ENCODE data around the gene HOXB1. TPM values are rescaled to one million over a fixed set of nuclear protein-coding genes. Genes with fewer than 3 reads are reported as not detected.
A peak's percentile ranks its signal among the peaks of the same experiment; 100 is the strongest.

The HOXB1 gene
- total RNA-seq, 2 donors from 2014 or later = not detected

- Mint-ChIP-seq H3K4me3 (peak overlapping the region; percentile 82 to 92), H3K27me3 (ENCODE audit: low read depth) (peaks cover 16% of the 10 kb centered on the region), H3K36me3 (ENCODE audit: insufficient read depth in 2 of 2) (peaks cover 0 to 2% of the 10 kb centered on the region in 2 donors), H3K4me1 (ENCODE audit: low read depth) (peaks cover 4% of the 10 kb centered on the region), H3K9me3 (no peaks in the 10 kb centered on the region), H3K27ac (peak overlapping the region; percentile 14)
- ATAC-seq (replicated peaks in 1 of 2) (no peak), DNase-seq (no peak)
Measured at GRCh38 chr17:48554412-48555257, 23.8 kb upstream of the HOXB1 start.

- no peak for ATAC-seq (replicated peaks in 1 of 2)
- Mint-ChIP-seq H3K27me3 (ENCODE audit: low read depth) (peaks cover 16% of the 10 kb centered on the region), H3K36me3 (ENCODE audit: insufficient read depth in 2 of 2) (peaks cover 0 to 2% of the 10 kb centered on the region in 2 donors), H3K27ac (no peak overlapping the region), H3K4me1 (ENCODE audit: low read depth) (peaks cover 4% of the 10 kb centered on the region), H3K4me3 (no peak overlapping the region), H3K9me3 (no peaks in the 10 kb centered on the region)
- DNase-seq = no peak
Measured at GRCh38 chr17:48553826-48554225, 23.0 kb upstream of the HOXB1 start.

GRCh38 chr17:48553190-48553547 lies 22.4 kb upstream of the HOXB1 start:
- ATAC-seq (replicated peaks in 1 of 2) = no peak
- H3K27ac Mint-ChIP-seq = no peak overlapping the region
- DNase-seq = no peak
- H3K4me3 Mint-ChIP-seq = no peak overlapping the region
- H3K4me1 Mint-ChIP-seq (ENCODE audit: low read depth) = peaks cover 10% of the 10 kb centered on the region
- peaks cover 0 to 2% of the 10 kb centered on the region in 2 donors for H3K36me3 Mint-ChIP-seq (ENCODE audit: insufficient read depth in 2 of 2)
- no peaks in the 10 kb centered on the region for H3K9me3 Mint-ChIP-seq
- H3K27me3 Mint-ChIP-seq (ENCODE audit: low read depth) = peaks cover 16% of the 10 kb centered on the region

- Mint-ChIP-seq H3K27ac (no peak overlapping the region), H3K27me3 (ENCODE audit: low read depth) (peaks cover 16% of the 10 kb centered on the region), H3K4me1 (ENCODE audit: low read depth) (peaks cover 15% of the 10 kb centered on the region), H3K4me3 (no peak overlapping the region), H3K9me3 (no peaks in the 10 kb centered on the region), H3K36me3 (ENCODE audit: insufficient read depth in 2 of 2) (peaks cover 0 to 2% of the 10 kb centered on the region in 2 donors)
- ATAC-seq (replicated peaks in 1 of 2) (no peak), DNase-seq (no peak)
Measured at GRCh38 chr17:48552466-48553189, 21.8 kb upstream of the HOXB1 start.

GRCh38 chr17:48551596-48552465 lies 21.0 kb upstream of the HOXB1 start:
- no peak overlapping the region for H3K4me3 Mint-ChIP-seq
- ATAC-seq (replicated peaks in 1 of 2) = no peak
- no peaks in the 10 kb centered on the region for H3K9me3 Mint-ChIP-seq
- peaks cover 0 to 2% of the 10 kb centered on the region in 2 donors for H3K36me3 Mint-ChIP-seq (ENCODE audit: insufficient read depth in 2 of 2)
- peaks cover 13% of the 10 kb centered on the region for H3K27me3 Mint-ChIP-seq (ENCODE audit: low read depth)
- no peak for DNase-seq
- H3K4me1 Mint-ChIP-seq (ENCODE audit: low read depth) = peaks cover 19% of the 10 kb centered on the region
- no peak overlapping the region for H3K27ac Mint-ChIP-seq

- DNase-seq = no peak
- no peak overlapping the region for H3K27ac Mint-ChIP-seq
- H3K4me3 Mint-ChIP-seq = no peak overlapping the region
- peaks cover 6% of the 10 kb centered on the region for H3K27me3 Mint-ChIP-seq (ENCODE audit: low read depth)
- H3K4me1 Mint-ChIP-seq (ENCODE audit: low read depth) = peaks cover 24% of the 10 kb centered on the region
- H3K9me3 Mint-ChIP-seq = no peaks in the 10 kb centered on the region
- ATAC-seq (replicated peaks in 1 of 2) = no peak
- H3K36me3 Mint-ChIP-seq (ENCODE audit: insufficient read depth in 2 of 2) = peaks cover 0 to 2% of the 10 kb centered on the region in 2 donors
Measured at GRCh38 chr17:48551214-48551555, 20.4 kb upstream of the HOXB1 start.

- DNase-seq (no peak), ATAC-seq (replicated peaks in 1 of 2) (no peak)
- Mint-ChIP-seq H3K27me3 (ENCODE audit: low read depth) (peaks cover 1% of the 10 kb centered on the region), H3K36me3 (ENCODE audit: insufficient read depth in 2 of 2) (peaks cover 0 to 2% of the 10 kb centered on the region in 2 donors), H3K4me3 (no peak overlapping the region), H3K27ac (no peak overlapping the region), H3K4me1 (ENCODE audit: low read depth) (peaks cover 29% of the 10 kb centered on the region), H3K9me3 (no peaks in the 10 kb centered on the region)
Measured at GRCh38 chr17:48550502-48551213, 19.8 kb upstream of the HOXB1 start.

- peaks cover 31% of the 10 kb centered on the region for H3K4me1 Mint-ChIP-seq (ENCODE audit: low read depth)
- ATAC-seq (replicated peaks in 1 of 2) (no peak), DNase-seq (no peak)
- no peak overlapping the region for H3K27ac Mint-ChIP-seq
- no peaks in the 10 kb centered on the region for H3K9me3 Mint-ChIP-seq
- no peaks in the 10 kb centered on the region for H3K27me3 Mint-ChIP-seq (ENCODE audit: low read depth)
- no peak overlapping the region for H3K4me3 Mint-ChIP-seq
- no peaks in the 10 kb centered on the region for H3K36me3 Mint-ChIP-seq (ENCODE audit: insufficient read depth in 2 of 2)
Measured at GRCh38 chr17:48549914-48550501, 19.2 kb upstream of the HOXB1 start.

- Mint-ChIP-seq H3K36me3 (ENCODE audit: insufficient read depth in 2 of 2) (no peaks in the 10 kb centered on the region), H3K4me3 (no peak overlapping the region), H3K9me3 (no peaks in the 10 kb centered on the region), H3K27ac (no peak overlapping the region), H3K27me3 (ENCODE audit: low read depth) (no peaks in the 10 kb centered on the region), H3K4me1 (ENCODE audit: low read depth) (peaks cover 34% of the 10 kb centered on the region)
- DNase-seq (no peak), ATAC-seq (replicated peaks in 1 of 2) (no peak)
Measured at GRCh38 chr17:48549281-48549630, 18.4 kb upstream of the HOXB1 start.

GRCh38 chr17:48548523-48549280 lies 17.9 kb upstream of the HOXB1 start:
- H3K4me1 Mint-ChIP-seq (ENCODE audit: low read depth) = peaks cover 39% of the 10 kb centered on the region
- H3K27ac Mint-ChIP-seq = peak overlapping the region; percentile 89
- no peaks in the 10 kb centered on the region for H3K27me3 Mint-ChIP-seq (ENCODE audit: low read depth)
- H3K9me3 Mint-ChIP-seq = no peaks in the 10 kb centered on the region
- no peak for DNase-seq
- H3K36me3 Mint-ChIP-seq (ENCODE audit: insufficient read depth in 2 of 2) = peaks cover 0 to 3% of the 10 kb centered on the region in 2 donors
- no peak for ATAC-seq (replicated peaks in 1 of 2)
- peak overlapping the region; percentile 73 to 96 for H3K4me3 Mint-ChIP-seq

GRCh38 chr17:48547808-48548522 lies 17.2 kb upstream of the HOXB1 start:
- Mint-ChIP-seq H3K27ac (peak overlapping the region; percentile 87), H3K4me1 (ENCODE audit: low read depth) (peaks cover 39% of the 10 kb centered on the region), H3K36me3 (ENCODE audit: insufficient read depth in 2 of 2) (peaks cover 0 to 3% of the 10 kb centered on the region in 2 donors), H3K9me3 (no peaks in the 10 kb centered on the region), H3K27me3 (ENCODE audit: low read depth) (no peaks in the 10 kb centered on the region), H3K4me3 (peak overlapping the region; percentile 73 to 96)
- DNase-seq (peak; percentile 48 to 55), ATAC-seq (replicated peaks in 1 of 2) (no peak)
